Trophoblast cell (in vitro differentiated cells and primary cell): Measurements from ENCODE around the gene FAM219B.
A peak's percentile ranks its signal among the peaks of the same experiment; 100 is the strongest.

Source experiments
- DNase-seq, 2 donors: peaks; one replicate each; pipeline ENCODE4 v3.0.0-alpha.2; 2016
- H2AFZ ChIP-seq: 2 replicates; pipeline ENCODE4 v1.6.1; 2013; ENCODE audit warnings: low read length, moderate library complexity, mild to moderate bottlenecking; ENCODE audit not compliant: insufficient read depth, poor library complexity
- H2AK5ac ChIP-seq: 2 replicates; pipeline ENCODE4 v1.6.1; 2013; ENCODE audit warnings: mild to moderate bottlenecking, low read length
- H2BK120ac ChIP-seq: 2 replicates; pipeline ENCODE4 v1.6.1; 2013; ENCODE audit warnings: low read length, mild to moderate bottlenecking, moderate library complexity; ENCODE audit not compliant: insufficient read depth, poor library complexity
- H2BK12ac ChIP-seq: 2 replicates; pipeline ENCODE4 v1.6.1; 2013; ENCODE audit warnings: mild to moderate bottlenecking, low read length, moderate library complexity
- H2BK5ac ChIP-seq: 2 replicates; pipeline ENCODE4 v1.6.1; 2013; ENCODE audit warnings: low read length, low read depth, moderate library complexity, mild to moderate bottlenecking; ENCODE audit not compliant: poor library complexity
- H3K14ac ChIP-seq: 2 replicates; pipeline ENCODE4 v1.6.1; 2013; ENCODE audit warnings: mild to moderate bottlenecking, low read length
- H3K18ac ChIP-seq: 2 replicates; pipeline ENCODE4 v1.6.1; 2013; ENCODE audit warnings: mild to moderate bottlenecking, low read length
- H3K23ac ChIP-seq: 2 replicates; pipeline ENCODE4 v1.6.1; 2013; ENCODE audit warnings: low read length
- H3K27ac ChIP-seq: 2 replicates; pipeline ENCODE4 v1.5.1; 2013; ENCODE audit warnings: low read depth, mild to moderate bottlenecking, inconsistent platforms, low read length, moderate library complexity
- H3K27me3 ChIP-seq: 2 replicates; pipeline ENCODE4 v1.6.1; 2013; ENCODE audit warnings: inconsistent platforms, mild to moderate bottlenecking, low read length, moderate library complexity; ENCODE audit not compliant: insufficient read depth
- H3K36me3 ChIP-seq, 2 experiments: 1 replicate in 1 of 2; 2 replicates in 1 of 2; pipeline ENCODE4 v1.6.1; 2013; ENCODE audit warnings: low read length in 2 of 2, mild to moderate bottlenecking in 2 of 2, moderate library complexity in 1 of 2; ENCODE audit not compliant: insufficient read depth in 2 of 2, control insufficient read depth in 1 of 2
- H3K4ac ChIP-seq: 2 replicates; pipeline ENCODE4 v1.6.1; 2013; ENCODE audit warnings: low read depth, mild to moderate bottlenecking, low read length, moderate library complexity
- H3K4me1 ChIP-seq, 2 experiments: 1 replicate in 1 of 2; 2 replicates in 1 of 2; pipeline ENCODE4 v1.6.1; 2013; ENCODE audit warnings: low read length in 2 of 2, mild to moderate bottlenecking in 2 of 2, moderate library complexity in 1 of 2; ENCODE audit not compliant: insufficient read depth in 2 of 2, control insufficient read depth in 1 of 2
- H3K4me2 ChIP-seq: 2 replicates; pipeline ENCODE4 v1.6.1; 2013; ENCODE audit warnings: inconsistent platforms, mild to moderate bottlenecking, low read length, moderate library complexity
- H3K4me3 ChIP-seq: 2 replicates; pipeline ENCODE4 v1.5.1; 2013; ENCODE audit warnings: mild to moderate bottlenecking, low read depth, low read length, inconsistent platforms
- H3K79me1 ChIP-seq: one replicate; pipeline ENCODE4 v1.6.1; 2013; ENCODE audit warnings: low read length
- H3K79me2 ChIP-seq: 2 replicates; pipeline ENCODE4 v1.6.1; 2013; ENCODE audit warnings: low read length, mild to moderate bottlenecking; ENCODE audit not compliant: control insufficient read depth, insufficient read depth, poor library complexity
- H3K9ac ChIP-seq: 2 replicates; pipeline ENCODE4 v1.6.1; 2013; ENCODE audit warnings: mild to moderate bottlenecking, low read length
- H3K9me3 ChIP-seq: 2 replicates; pipeline ENCODE4 v1.6.1; 2013; ENCODE audit warnings: low read depth, mild to moderate bottlenecking, control low read depth, inconsistent platforms, low read length; ENCODE audit not compliant: insufficient read depth
- H4K12ac ChIP-seq: 2 replicates; pipeline ENCODE4 v1.6.1; 2013; ENCODE audit warnings: low read depth, mild to moderate bottlenecking, low read length, moderate library complexity
- H4K8ac ChIP-seq: 2 replicates; pipeline ENCODE4 v1.6.1; 2013; ENCODE audit warnings: low read depth, mild to moderate bottlenecking, low read length, moderate library complexity
- H4K91ac ChIP-seq: one replicate; pipeline ENCODE4 v1.6.1; 2013; ENCODE audit warnings: low read depth, mild to moderate bottlenecking, low read length, moderate library complexity
- whole genome bisulfite sequencing: extraction: QIAGEN DNeasy Blood & Tissue Kit; methylation state at CpG from one replicate; pipeline ENCODE4 v1.1.7; 2013; ENCODE audit warnings: missing lambda C conversion rate; ENCODE audit not compliant: insufficient read length, insufficient coverage; ENCODE audit errors: extremely low coverage; 5-methylcytosine and 5-hydroxymethylcytosine counted together

FAM219B gene

GRCh38 chr15:74908635-74909034 lies 2.0 kb upstream of the FAM219B start:
- no peak overlapping the region for H2AFZ ChIP-seq
- peaks cover 12% of the 10 kb centered on the region for H3K79me1 ChIP-seq
- no peak overlapping the region for H3K4ac ChIP-seq
- WGBS, result no CpG with 5 or more reads among the region's 4 CpGs
- H3K4me1 ChIP-seq, result peaks cover 8 to 9% of the 10 kb centered on the region in 2 experiments
- no peak overlapping the region for H3K23ac ChIP-seq
- no peak overlapping the region for H3K14ac ChIP-seq
- no peak for DNase-seq
- no peak overlapping the region for H3K4me2 ChIP-seq
- no peak overlapping the region for H2AK5ac ChIP-seq
- H2BK120ac ChIP-seq, result no peak overlapping the region
- no peaks in the 10 kb centered on the region for H3K9me3 ChIP-seq
- H4K91ac ChIP-seq, result no peak overlapping the region
- no peak overlapping the region for H4K8ac ChIP-seq
- peaks cover 10 to 23% of the 10 kb centered on the region in 2 experiments for H3K36me3 ChIP-seq
- H3K4me3 ChIP-seq, result no peak overlapping the region
- no peak overlapping the region for H3K27ac ChIP-seq
- H3K27me3 ChIP-seq, result no peaks in the 10 kb centered on the region
- no peak overlapping the region for H3K9ac ChIP-seq
- H4K12ac ChIP-seq, result no peak overlapping the region
- H2BK5ac ChIP-seq, result no peak overlapping the region
- H3K79me2 ChIP-seq, result peaks cover 6% of the 10 kb centered on the region
- H2BK12ac ChIP-seq, result no peak overlapping the region
- H3K18ac ChIP-seq, result no peak overlapping the region

GRCh38 chr15:74907163-74907870 lies 666 bp upstream of the FAM219B start:
- H2BK12ac ChIP-seq, result no peak overlapping the region
- no peak overlapping the region for H3K23ac ChIP-seq
- peaks cover 6% of the 10 kb centered on the region for H3K79me2 ChIP-seq
- DNase-seq, result peak; percentile 1 to 21
- no CpG with 5 or more reads among the region's 8 CpGs for WGBS
- peak overlapping the region; percentile 16 for H3K27ac ChIP-seq
- H3K4ac ChIP-seq, result peak overlapping the region; percentile 13
- H3K9ac ChIP-seq, result peak overlapping the region; percentile 87
- peaks cover 12% of the 10 kb centered on the region for H3K79me1 ChIP-seq
- H2AFZ ChIP-seq, result peak overlapping the region; percentile 80
- H3K36me3 ChIP-seq, result peaks cover 13 to 27% of the 10 kb centered on the region in 2 experiments
- H2AK5ac ChIP-seq, result no peak overlapping the region
- H3K4me1 ChIP-seq, result peaks cover 8 to 9% of the 10 kb centered on the region in 2 experiments
- no peaks in the 10 kb centered on the region for H3K9me3 ChIP-seq
- peak overlapping the region; percentile 78 for H3K4me2 ChIP-seq
- peak overlapping the region; percentile 36 for H3K14ac ChIP-seq
- H3K18ac ChIP-seq, result peak overlapping the region; percentile 41
- no peaks in the 10 kb centered on the region for H3K27me3 ChIP-seq
- peak overlapping the region; percentile 52 for H4K91ac ChIP-seq
- H2BK120ac ChIP-seq, result peak overlapping the region; percentile 15
- H2BK5ac ChIP-seq, result peak overlapping the region; percentile 23
- H3K4me3 ChIP-seq, result peak overlapping the region; percentile 82
- H4K8ac ChIP-seq, result peak overlapping the region; percentile 85
- H4K12ac ChIP-seq, result peak overlapping the region; percentile 1

- Histone ChIP-seq H3K9ac (peak overlapping the region; percentile 93), H4K91ac (peak overlapping the region; percentile 86), H2BK12ac (peak overlapping the region; percentile 56), H3K4me3 (peak overlapping the region; percentile 91), H2AFZ (peak overlapping the region; percentile 94), H3K27me3 (no peaks in the 10 kb centered on the region), H3K23ac (no peak overlapping the region), H3K4me2 (peak overlapping the region; percentile 78), H3K79me2 (peaks cover 6% of the 10 kb centered on the region), H3K79me1 (peaks cover 12% of the 10 kb centered on the region), H3K14ac (peak overlapping the region; percentile 48), H2BK5ac (peak overlapping the region; percentile 65), H4K12ac (peak overlapping the region; percentile 66), H3K4ac (peak overlapping the region; percentile 91), H3K4me1 (peaks cover 8 to 12% of the 10 kb centered on the region in 2 experiments), H3K9me3 (no peaks in the 10 kb centered on the region), H2BK120ac (peak overlapping the region; percentile 98), H3K18ac (peak overlapping the region; percentile 97), H3K36me3 (peaks cover 19 to 32% of the 10 kb centered on the region in 2 experiments), H4K8ac (peak overlapping the region; percentile 97), H3K27ac (peak overlapping the region; percentile 83), H2AK5ac (peak overlapping the region; percentile 5)
- peak; percentile 40 to 61 for DNase-seq
- WGBS, result no CpG with 5 or more reads among the region's 20 CpGs
Observed at GRCh38 chr15:74906067-74906449, 593 bp downstream of the FAM219B start.

GRCh38 chr15:74904190-74904805 lies 2.4 kb downstream of the FAM219B start:
- no peak overlapping the region for H4K8ac ChIP-seq
- peaks cover 8 to 12% of the 10 kb centered on the region in 2 experiments for H3K4me1 ChIP-seq
- H2AFZ ChIP-seq, result no peak overlapping the region
- peaks cover 29 to 44% of the 10 kb centered on the region in 2 experiments for H3K36me3 ChIP-seq
- no CpG with 5 or more reads among the region's 7 CpGs for WGBS
- no peak for DNase-seq
- H3K9ac ChIP-seq, result no peak overlapping the region
- no peak overlapping the region for H3K4ac ChIP-seq
- H3K4me2 ChIP-seq, result no peak overlapping the region
- H3K23ac ChIP-seq, result no peak overlapping the region
- H3K27ac ChIP-seq, result no peak overlapping the region
- H3K9me3 ChIP-seq, result no peaks in the 10 kb centered on the region
- peaks cover 12% of the 10 kb centered on the region for H3K79me1 ChIP-seq
- H3K79me2 ChIP-seq, result peaks cover 6% of the 10 kb centered on the region
- no peak overlapping the region for H2BK12ac ChIP-seq
- H4K12ac ChIP-seq, result no peak overlapping the region
- no peak overlapping the region for H3K14ac ChIP-seq
- H3K4me3 ChIP-seq, result no peak overlapping the region
- H4K91ac ChIP-seq, result no peak overlapping the region
- H3K18ac ChIP-seq, result peak overlapping the region; percentile 26
- H2BK120ac ChIP-seq, result no peak overlapping the region
- no peaks in the 10 kb centered on the region for H3K27me3 ChIP-seq
- no peak overlapping the region for H2AK5ac ChIP-seq
- H2BK5ac ChIP-seq, result no peak overlapping the region
